Hematopoietic multipotent progenitor cell (in vitro differentiated cells): Measurements from ENCODE around the gene LLPH. TPM values are rescaled to one million over a fixed set of nuclear protein-coding genes. Genes with fewer than 3 reads are reported as not detected.
"Not testable (repeated sequence)": the region's sequence is repeated elsewhere in the genome, so short reads cannot be mapped to it uniquely, and the experiment has no call there.

ENCODE experiments used
- DNase-seq, 3 donors: peaks; one replicate each; pipeline ENCODE4 v3.0.0-alpha.2; 2011 to 2015; ENCODE audit warnings: low read depth in 2 of 3, low spot score in 2 of 3
- total RNA-seq: library from RNA; depleted of rRNA; stranded (reverse); fragments of >200 nt; gene quantifications from one replicate; pipeline ENCODE4 v1.2.3, GENCODE V29; 2012

Gene LLPH
- total RNA-seq, result 1.6 TPM

DNA sequence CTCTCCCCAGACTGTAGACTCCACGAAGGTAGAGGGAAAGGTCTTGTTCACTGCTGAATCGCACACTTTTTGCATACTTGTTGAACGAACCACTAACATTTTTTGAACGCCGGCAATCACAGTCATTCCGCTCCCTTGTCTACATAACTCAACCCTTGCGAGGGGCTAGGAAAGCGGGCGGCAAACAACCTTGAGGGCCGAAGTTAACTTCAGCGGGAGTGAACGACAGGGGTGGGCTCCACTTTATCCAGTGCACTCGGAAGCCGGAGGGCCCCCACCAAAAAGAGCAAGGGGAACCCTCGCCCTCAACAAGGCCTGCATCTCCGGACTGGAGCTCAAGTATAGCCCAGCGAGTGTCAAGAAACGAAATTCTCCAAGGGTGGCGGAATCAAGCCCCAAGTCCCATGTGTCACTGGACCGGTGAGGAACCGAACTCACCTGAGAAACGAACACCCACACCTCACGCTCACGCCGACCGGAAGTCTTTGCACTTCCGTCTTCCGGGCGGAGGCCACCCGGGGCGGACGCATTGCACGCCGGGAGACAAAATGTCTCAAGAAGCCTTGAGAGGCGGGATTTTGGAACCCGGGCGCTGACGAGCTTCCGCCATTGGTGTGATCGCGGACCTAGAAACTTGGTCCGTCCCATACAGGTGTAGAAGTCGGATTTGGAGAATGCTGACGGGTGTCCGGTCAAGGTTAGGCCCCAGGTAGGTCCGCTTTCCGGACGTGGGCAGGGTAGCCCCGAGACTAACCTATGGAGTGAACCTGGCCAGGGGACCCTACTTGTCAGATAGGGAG lies at the start of gene LLPH:
LLPH (minus strand) TSS at position 484 of the 800 bp plus-strand sequence. CDS start 1,644 bp downstream, outside the sequence.
- peak; percentile 65 to 94 (median 89) for DNase-seq

DNA sequence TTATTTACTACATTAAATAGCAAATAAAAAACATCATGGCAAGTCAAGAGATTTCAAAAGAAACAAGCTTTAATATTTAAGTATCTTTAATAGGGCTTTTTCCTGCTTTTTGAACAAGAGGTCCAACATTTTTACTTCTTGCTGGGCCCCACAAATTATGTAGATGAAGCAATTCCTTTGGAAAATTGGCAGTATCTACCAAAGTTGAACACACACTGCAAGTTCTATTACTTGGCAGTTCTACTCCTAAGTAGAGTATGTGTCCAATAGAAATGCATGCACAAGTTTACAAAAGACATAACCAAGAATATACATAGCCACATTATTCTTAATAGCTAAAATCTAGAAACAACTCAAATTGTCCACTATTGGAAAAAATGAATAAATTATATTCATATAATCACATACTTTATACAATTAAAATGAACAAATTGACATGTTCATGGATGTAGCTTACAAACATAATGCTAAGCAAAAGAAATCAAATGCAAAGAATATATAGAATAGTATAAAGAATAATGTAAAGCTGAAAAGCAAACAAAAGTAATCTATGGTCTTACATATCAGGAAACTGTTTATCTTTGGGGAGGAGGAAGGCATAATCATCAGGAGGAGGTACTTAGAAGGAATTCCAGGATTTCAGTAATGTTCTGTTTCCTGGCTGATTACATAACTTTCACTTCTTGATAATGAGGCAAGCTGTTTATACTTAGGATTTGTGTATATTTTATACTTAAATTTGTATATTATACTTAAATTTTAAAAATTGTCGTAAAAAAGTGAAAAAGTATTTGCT lies 45.8 kb upstream of the LLPH start:
- DNase-seq, result no peak

DNA sequence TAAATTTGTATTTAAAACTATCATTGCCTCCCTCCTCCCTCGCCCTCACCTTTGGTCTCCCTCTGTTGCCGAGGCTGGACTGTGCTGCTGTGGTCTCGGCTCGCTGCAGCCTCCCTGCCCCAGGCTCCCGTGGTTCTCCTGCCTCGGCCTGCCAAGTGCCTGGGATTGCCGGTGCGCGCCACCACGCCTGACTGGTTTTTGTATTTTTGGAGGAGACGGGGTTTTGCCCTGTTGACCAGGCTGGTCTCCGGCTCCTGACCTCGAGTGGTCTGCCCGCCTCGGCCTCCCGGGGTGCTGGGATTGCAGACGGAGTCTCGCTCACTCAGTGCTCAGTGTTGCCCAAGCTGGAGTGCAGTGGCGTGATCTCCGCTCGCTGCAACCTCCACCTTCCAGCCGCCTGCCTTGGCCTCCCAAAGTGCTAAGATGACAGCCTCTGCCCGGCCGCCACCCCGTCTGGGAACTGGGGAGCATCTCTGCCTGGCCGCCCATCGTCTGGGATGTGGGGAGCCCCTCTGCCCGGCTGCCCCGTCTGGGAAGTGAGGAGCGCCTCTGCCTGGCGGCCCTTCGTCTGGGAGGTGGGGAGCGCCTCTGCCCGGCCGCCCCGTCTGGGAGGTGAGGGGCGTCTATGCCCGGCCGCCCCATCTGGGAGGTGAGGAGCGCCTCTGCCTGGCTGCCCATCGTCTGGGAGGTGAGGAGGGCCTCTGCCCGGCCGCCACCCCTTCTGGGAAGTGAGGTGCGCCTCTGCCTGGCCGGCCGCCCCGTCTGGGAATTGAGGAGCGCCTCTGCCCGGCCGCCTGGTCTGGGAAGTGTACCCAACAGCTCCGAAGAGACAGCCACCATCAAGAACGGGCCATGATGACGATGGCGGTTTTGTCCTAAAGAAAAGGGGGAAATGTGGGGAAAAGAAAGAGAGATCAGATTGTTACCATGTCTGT lies 44.1 kb upstream of the LLPH start:
- DNase-seq, result not testable (repeated sequence)

DNA sequence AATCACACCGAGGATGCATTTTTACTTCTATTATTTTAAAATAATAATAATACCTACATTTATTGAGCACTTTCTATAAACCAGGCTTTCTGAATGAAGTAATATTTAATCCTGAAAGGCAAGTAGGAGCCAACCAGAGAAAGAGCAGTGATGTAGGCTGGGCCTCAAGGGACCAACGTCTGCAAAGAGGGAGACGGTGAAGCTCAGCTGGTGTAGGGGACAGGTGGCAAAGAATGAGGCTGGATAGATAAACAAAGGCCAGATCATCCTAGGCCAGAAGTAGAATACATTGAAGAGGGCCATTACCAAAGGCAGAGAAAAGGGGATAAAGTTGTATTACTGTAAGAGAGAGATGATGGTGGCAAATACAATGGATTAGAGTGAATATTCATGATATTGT lies 40.1 kb upstream of the LLPH start:
- no peak for DNase-seq

DNA sequence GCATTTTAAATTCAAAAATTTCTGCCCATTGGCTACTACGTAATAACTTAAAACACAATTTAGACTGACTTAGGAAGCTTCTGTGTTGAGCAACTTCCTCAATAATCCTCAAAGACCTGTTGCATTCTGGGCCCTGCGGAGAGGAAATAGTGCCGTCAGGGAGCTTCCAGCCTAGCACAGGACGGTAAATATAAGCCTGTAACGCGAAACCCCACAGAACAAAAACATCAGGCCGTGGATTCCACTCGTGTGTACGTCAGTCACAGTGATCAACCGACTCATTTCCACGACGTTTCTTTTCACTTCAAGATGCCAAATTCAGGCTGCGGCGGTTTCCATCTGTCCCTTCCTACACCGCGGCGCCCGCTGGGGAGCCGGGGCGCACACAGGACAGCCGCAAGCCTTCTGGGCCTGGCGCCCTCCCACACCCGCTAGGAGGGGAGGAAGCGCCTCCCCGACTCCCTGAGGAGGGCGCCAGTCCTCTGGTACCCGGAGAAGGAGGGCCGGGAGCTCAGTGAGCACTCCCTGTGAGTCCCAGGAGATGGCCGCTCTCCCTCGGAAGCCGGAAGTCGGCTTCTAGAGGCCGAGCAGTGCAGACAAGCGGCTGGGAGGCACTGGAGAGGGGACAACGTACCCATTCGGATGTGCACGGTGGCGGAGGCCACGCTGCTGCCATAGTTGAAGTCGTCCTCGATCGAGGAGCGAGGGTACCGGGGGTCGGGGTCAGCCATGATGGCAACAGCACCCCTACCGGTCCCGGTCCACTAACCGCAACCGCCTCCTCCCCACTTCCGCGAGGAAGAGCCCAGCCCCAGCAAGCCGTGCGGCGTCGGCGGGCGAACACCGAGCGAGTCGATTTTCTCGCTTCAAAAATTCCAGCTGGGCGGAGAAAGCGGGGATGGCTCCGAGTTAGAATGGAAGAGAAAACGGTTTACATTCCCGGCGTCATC lies 38.9 kb upstream of the LLPH start, which contains the start of gene TMBIM4:
TMBIM4 (minus strand) TSS at position 776 of the 950 bp plus-strand sequence; CDS start at position 731, 45 bp downstream.
- DNase-seq, result peak; percentile 80 to 97 (median 94)

DNA sequence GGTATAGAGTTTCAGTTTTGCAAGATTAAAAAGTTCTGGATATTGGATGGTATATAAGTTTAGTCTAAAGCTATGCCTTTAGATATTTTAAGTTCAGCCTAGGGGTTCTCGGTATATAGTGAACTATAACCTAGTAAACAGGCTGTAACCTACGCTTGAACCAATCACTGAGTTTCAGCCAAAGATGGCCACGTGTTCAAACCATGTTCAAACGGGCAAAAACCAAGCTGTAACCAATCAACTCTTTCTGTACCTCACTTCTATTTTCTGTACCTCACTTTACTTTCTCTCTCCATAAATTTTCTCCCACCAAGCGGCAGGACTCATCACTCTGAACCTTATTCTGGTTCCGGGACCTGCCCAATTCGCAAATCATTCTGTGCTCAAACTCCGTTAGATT lies 37.9 kb upstream of the LLPH start:
- no peak for DNase-seq

DNA sequence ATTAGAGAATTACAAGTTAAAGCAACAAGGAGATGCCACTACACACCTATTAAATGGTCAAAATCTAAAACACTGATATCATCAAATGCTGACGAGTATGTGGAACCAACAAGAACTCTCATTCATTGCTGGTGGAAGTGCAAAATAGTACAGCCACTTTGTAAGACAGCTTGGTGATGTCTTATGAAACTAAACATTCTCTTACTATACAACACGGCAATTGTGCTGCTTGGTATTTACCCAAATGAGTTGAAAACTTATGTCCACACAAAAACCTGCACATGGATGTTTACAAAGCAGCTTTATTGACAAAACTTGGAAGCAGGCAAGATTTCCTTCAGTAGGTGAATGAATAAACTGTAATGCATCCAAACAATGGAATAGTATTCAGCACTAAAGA lies 36.0 kb upstream of the LLPH start:
- DNase-seq, result no peak

DNA sequence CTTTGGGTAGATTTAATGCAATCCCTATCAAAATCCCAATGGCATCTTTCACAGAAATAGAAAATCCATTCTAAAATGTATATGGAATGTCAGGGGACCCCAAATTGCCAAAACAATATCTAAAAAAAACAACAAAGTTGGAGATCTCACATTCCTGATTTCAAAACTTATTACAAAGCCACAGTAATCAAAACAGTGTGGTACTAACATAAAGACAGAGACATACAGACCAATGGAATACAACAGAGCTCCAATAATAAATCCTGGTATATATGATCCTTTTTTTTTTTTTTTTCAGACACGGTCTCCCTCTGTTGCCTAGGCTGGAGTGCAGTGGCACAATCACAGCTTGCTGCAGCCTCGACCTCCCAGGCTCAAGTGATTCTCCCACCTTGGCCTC lies 34.6 kb upstream of the LLPH start:
- DNase-seq, result no peak

DNA sequence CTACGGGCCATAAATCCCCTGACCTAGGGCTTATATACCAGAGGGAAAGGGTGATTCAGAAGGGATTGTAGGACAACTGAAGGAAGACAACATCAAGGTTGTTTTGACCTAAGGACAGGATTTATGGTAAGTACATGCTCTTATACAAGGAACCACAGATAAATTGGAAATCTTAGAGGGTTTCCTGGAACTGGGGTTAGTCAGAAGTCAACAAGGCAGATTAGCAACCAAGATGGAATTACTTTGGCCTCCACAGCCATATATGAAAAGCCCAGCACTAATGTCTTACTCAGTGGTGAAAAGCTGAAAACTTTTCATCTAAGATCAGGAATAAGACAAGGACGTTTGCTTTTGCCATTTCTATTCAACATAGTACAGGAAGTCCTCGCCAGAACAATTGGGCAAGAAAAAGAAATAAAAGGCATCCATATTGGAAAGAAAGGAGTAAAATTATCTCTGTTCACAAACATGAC lies 33.8 kb upstream of the LLPH start:
- DNase-seq, result no peak

DNA sequence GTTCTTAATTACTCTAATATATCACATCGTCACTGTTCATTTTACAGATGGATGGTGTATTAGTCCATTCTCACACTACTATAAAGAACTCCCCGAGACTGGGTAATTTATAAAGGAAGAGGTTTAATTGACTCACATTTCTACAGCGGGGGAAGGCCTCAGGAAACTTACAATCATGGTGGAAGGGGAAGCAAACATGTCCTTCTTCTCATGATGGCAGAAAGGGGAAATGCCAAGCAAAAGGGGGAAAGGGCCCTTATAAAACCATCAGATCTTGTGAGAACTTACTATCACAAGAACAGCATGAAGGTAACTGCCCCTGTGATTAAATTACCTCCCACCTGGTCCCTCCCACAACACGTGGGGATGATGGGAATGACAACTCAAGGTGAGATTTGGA lies 32.7 kb upstream of the LLPH start:
- no peak for DNase-seq

DNA sequence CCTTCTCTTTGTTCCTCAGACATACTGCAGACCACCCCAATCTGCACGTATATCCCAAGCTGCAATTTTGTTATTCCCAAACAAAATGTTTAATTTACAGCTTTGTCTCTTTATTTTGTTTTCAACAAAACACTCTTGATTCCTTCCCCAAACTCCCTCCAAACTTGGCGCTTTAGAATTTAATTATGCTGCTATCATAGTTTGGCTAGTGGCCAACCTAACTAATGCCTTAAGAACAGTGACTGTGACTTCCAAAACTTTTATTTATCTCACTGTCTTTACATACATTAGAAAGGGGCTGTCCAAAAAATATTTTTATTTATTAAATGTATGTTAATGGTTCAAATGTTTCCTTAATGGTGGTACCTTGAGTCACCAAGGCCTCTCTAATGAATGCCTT lies 32.2 kb upstream of the LLPH start:
- DNase-seq, result no peak

DNA sequence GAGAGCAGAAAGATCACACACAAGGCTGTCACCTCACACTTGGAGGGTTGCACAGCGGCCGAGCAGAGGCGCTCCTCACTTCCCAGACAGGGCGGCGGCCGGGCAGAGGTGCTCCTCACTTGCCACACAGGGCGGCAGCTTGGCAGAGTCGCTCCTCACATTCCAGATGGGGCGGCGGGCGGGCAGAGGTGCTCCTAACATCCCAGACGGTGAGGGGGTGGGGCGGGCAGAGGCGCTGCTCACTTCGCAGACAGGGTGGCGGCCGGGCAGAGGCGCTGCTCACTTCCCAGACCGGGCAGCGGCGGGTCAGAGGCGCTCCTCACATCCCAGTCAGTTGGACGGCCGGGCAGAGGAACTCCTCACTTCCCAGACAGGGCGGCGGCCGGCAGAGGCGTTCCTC lies 30.2 kb upstream of the LLPH start:
- DNase-seq, result no peak

DNA sequence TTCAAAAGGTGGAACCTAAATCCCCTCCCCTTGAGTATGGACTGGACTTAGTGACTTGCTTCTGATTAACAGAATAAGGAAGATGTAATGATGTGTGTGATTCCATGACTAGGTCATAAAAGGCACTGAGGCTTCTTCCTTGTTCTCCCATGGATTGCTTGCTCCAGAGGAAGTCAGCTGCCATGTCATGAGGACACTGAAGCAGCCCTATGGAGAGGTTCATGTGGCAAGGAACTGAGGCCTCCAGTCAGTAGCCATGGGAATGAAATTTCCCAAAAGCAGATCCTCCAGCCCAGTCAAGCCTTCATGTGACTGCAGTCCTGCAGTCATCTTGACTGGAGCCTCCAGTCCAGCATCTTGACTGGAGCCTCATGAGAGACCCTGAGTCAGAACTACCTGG lies 28.6 kb upstream of the LLPH start:
- no peak for DNase-seq

DNA sequence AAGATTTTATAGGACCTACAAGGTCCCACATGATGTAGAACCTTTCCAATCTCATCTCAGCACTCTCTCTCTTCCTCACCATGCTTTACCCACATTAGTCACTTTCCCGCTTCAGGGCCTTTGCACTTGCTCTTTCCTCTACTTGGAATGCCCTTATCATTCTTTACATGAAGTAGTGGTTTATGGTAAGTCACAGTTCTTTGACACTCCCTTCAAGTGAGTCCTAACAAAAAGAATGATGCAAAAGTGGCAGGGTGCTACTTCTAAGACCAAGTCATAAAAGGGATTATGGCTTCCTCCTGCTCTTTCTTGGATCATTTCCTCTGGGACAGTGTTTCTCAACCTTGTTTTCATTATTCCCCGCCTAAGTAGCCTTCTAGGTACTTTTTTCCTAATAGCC lies 26.1 kb upstream of the LLPH start:
- no peak for DNase-seq

DNA sequence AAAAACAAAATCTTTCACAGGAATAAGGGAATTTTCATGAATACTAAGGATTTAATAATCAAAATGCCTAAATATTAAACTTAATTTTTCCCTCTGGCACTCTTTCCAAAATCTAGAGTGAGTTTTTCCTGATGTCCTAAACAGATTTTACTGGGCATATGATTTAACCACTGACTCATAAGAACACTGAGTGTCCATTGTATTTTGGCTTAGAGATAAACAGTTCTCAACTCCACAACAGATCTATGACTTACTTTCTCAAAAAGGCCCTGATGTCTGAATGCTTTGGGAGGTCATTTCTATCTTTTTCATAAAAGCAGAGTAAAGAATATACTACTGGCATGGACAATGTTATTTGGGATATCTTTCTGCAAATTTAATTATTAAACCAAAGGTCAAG lies 24.2 kb upstream of the LLPH start:
- no peak for DNase-seq

DNA sequence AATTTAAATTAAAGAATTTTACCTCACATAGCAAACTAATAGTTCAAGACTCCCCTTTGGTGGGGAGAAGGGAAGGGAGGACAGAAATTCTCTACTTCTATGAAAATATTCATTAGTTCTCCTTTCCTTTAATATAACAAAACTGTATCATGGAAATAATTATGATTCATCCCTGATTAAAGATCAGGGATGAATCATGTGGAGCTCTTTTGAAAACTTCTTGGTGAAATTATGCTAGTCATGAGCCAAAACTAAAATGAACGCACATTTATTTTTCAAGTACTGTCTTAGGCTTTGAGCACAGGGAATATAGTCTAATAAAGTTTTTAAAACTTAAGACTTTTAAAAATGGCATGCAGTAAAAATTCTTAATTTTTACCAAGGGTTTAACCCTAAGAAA lies 22.2 kb upstream of the LLPH start:
- no peak for DNase-seq

DNA sequence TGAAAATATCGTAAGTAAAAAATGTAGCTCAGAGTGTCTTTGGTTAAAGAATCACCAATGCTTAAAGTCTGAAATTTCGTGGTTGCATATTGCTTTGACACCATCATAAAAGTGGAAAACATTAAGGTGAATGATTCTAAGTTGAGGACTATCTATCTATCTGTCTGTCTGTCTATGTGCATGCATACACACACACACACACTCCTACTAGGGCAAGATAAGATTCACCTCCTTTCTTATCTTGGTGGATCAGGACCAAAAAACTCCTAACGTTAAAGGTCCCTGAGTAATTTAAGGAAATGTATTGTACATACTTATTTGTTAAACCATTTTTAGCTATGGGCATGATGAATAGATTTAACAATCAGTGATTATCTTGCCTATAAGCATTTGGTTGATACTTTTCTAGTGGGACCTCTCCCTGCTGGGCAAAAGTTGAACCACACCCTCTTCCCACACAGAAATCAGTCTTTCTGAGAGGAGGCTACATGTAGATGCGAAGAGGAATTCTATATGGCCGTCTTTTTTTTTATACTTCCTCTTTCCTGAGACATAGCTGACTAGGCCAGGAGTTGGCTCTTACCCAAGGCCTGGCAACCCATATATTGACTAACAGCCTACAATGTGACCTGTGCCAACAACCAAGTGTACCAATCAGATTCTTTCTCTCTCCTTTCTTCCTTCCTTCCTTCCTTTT lies 19.3 kb upstream of the LLPH start:
- peak in 2 of 3 donors; percentile 47 to 70 for DNase-seq

DNA sequence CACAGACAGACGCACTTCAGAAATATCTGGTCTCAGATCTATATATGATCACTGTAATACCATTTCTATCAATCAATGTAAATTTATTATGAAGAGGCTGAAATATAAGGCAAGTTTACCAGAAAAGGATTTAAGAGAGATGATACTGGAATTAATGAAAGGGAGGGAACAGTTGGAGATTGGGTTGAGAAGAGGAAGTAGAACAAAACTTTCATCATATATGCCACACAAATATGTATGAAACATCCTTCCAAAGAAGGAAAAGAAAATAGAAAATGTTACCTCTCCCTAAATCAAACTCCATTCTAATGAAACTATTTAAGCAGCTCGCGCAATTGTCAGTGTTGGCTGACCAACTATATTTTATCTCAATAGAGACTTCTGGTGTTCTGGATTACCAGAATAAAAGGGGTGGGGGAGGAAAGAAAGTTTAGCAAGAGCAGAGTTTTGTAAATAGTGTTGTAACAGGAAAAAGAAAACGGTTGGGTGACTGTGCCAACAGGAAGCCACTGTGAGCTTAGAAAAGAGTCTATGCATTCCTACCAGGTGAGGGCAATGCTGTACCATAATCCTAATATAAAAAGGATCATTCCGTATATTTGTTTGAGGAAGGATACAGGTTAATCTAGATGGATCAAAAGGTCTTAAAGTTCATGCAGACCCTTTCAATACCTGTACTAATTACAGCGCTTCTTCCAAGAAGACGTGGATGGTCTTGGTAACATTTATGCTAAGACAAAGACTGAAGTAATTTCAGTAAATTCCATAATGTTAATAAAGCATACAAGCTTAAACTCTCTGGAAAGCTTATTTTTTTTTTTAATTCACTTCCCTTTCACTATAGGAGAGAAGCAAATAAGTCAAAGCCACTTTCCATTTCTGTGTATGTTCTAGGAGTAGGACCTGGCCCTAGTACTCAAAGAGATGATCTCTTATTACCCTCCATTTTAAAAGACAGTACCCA lies 14.5 kb upstream of the LLPH start:
- DNase-seq, result peak in 2 of 3 donors; percentile 87 to 90
